Measurements from ENCODE around the gene CABYR. TPM values are rescaled to one million over a fixed set of nuclear protein-coding genes. Genes with fewer than 3 reads are reported as not detected.

CABYR gene
- total and polyA plus RNA-seq, 2 of the 13 experiments (the other 11 are each of a cell fraction or from before 2014, with no cell fraction given): 0.71 to 0.88 TPM

DNA sequence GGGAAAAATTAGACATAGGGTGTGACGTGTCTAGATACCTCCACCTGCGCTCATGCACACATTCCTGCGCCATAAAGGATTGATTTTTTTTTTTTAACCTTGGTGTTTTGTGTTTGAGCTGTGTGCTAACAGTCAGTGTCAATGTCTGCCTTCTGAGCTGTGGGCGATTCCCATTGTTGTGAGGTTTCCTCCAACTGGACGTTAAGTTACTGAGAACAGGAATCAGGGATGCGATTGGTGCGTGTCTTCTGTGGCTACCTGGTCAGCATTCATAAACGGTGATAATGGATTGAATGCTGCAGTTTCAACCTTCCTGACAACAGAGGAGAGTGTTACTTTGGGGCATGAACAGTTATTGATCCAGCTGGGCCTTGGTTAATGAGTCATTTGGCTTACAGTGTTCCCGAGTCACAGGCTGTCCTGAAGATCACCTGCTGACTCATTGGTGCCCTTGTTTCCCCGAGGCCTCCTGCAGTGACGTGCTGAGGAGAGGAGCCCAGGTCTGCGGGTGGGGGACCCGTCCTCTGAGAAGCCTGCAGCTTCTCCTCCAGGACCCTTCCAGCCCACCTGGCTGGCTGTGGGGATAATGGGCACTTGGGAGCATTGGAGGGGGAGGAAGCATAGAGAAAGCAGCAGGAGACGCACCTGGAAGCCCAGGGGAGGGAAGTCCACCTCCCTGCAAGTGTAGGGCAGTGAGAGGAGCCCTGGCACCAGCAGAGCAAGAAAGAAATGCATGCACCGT is 25.8 kb upstream of the CABYR start (continued):
- TF ChIP-seq NCOA2 (CRISPR knock-in tag; IDR thresholded peaks at IDR 0.05): peak; percentile 76
- TF ChIP-seq ZNF143 (CRISPR knock-in tag; IDR thresholded peaks at IDR 0.05): peak; percentile 30; the same call in 1 of the 2 replicates
- TF ChIP-seq, protein P1, sequence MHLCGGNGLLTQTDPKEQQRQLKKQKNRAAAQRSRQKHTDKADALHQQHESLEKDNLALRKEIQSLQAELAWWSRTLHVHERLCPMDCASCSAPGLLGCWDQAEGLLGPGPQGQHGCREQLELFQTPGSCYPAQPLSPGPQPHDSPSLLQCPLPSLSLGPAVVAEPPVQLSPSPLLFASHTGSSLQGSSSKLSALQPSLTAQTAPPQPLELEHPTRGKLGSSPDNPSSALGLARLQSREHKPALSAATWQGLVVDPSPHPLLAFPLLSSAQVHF (CRISPR knock-in tag; IDR thresholded peaks at IDR 0.05): no peak
- TF ChIP-seq, protein P2, sequence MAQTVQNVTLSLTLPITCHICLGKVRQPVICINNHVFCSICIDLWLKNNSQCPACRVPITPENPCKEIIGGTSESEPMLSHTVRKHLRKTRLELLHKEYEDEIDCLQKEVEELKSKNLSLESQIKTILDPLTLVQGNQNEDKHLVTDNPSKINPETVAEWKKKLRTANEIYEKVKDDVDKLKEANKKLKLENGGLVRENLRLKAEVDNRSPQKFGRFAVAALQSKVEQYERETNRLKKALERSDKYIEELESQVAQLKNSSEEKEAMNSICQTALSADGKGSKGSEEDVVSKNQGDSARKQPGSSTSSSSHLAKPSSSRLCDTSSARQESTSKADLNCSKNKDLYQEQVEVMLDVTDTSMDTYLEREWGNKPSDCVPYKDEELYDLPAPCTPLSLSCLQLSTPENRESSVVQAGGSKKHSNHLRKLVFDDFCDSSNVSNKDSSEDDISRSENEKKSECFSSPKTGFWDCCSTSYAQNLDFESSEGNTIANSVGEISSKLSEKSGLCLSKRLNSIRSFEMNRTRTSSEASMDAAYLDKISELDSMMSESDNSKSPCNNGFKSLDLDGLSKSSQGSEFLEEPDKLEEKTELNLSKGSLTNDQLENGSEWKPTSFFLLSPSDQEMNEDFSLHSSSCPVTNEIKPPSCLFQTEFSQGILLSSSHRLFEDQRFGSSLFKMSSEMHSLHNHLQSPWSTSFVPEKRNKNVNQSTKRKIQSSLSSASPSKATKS (CRISPR knock-in tag; IDR thresholded peaks at IDR 0.05): no peak
- TF ChIP-seq, protein P3, sequence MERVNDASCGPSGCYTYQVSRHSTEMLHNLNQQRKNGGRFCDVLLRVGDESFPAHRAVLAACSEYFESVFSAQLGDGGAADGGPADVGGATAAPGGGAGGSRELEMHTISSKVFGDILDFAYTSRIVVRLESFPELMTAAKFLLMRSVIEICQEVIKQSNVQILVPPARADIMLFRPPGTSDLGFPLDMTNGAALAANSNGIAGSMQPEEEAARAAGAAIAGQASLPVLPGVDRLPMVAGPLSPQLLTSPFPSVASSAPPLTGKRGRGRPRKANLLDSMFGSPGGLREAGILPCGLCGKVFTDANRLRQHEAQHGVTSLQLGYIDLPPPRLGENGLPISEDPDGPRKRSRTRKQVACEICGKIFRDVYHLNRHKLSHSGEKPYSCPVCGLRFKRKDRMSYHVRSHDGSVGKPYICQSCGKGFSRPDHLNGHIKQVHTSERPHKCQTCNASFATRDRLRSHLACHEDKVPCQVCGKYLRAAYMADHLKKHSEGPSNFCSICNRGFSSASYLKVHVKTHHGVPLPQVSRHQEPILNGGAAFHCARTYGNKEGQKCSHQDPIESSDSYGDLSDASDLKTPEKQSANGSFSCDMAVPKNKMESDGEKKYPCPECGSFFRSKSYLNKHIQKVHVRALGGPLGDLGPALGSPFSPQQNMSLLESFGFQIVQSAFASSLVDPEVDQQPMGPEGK (CRISPR knock-in tag; IDR thresholded peaks at IDR 0.05): peak; percentile 8
- no peak for TF ChIP-seq RFX3 (CRISPR knock-in tag; IDR thresholded peaks at IDR 0.05)
- peak; percentile 60; the same call in 1 of the 2 replicates for TF ChIP-seq ISL2 (CRISPR knock-in tag; IDR thresholded peaks at IDR 0.05)
- TF ChIP-seq ZNF660 (CRISPR knock-in tag; IDR thresholded peaks at IDR 0.05; ENCODE audit: borderline replicate concordance, low read depth): no peak
- no peak for TF ChIP-seq HNRNPH1 (optimal IDR thresholded peaks at IDR 0.05; ENCODE audit: low read depth, low read length)
- TF ChIP-seq, protein P4, sequence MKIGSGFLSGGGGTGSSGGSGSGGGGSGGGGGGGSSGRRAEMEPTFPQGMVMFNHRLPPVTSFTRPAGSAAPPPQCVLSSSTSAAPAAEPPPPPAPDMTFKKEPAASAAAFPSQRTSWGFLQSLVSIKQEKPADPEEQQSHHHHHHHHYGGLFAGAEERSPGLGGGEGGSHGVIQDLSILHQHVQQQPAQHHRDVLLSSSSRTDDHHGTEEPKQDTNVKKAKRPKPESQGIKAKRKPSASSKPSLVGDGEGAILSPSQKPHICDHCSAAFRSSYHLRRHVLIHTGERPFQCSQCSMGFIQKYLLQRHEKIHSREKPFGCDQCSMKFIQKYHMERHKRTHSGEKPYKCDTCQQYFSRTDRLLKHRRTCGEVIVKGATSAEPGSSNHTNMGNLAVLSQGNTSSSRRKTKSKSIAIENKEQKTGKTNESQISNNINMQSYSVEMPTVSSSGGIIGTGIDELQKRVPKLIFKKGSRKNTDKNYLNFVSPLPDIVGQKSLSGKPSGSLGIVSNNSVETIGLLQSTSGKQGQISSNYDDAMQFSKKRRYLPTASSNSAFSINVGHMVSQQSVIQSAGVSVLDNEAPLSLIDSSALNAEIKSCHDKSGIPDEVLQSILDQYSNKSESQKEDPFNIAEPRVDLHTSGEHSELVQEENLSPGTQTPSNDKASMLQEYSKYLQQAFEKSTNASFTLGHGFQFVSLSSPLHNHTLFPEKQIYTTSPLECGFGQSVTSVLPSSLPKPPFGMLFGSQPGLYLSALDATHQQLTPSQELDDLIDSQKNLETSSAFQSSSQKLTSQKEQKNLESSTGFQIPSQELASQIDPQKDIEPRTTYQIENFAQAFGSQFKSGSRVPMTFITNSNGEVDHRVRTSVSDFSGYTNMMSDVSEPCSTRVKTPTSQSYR (CRISPR knock-in tag; IDR thresholded peaks at IDR 0.05; ENCODE audit: borderline replicate concordance): no peak
- TF ChIP-seq, protein P5, sequence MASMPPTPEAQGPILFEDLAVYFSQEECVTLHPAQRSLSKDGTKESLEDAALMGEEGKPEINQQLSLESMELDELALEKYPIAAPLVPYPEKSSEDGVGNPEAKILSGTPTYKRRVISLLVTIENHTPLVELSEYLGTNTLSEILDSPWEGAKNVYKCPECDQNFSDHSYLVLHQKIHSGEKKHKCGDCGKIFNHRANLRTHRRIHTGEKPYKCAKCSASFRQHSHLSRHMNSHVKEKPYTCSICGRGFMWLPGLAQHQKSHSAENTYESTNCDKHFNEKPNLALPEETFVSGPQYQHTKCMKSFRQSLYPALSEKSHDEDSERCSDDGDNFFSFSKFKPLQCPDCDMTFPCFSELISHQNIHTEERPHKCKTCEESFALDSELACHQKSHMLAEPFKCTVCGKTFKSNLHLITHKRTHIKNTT (CRISPR knock-in tag; IDR thresholded peaks at IDR 0.05): no peak
- no peak for TF ChIP-seq CENPX (CRISPR knock-in tag; IDR thresholded peaks at IDR 0.05)
- TF ChIP-seq, protein P6, sequence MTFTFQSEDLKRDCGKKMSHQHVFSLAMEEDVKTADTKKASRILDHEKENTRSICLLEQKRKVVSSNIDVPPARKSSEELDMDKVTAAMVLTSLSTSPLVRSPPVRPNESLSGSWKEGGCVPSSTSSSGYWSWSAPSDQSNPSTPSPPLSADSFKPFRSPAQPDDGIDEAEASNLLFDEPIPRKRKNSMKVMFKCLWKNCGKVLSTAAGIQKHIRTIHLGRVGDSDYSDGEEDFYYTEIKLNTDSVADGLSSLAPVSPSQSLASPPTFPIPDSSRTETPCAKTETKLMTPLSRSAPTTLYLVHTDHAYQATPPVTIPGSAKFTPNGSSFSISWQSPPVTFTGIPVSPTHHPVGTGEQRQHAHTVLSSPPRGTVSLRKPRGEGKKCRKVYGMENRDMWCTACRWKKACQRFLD (CRISPR knock-in tag; IDR thresholded peaks at IDR 0.05; ENCODE audit: borderline replicate concordance): no peak
- TF ChIP-seq ZNF614 (CRISPR knock-in tag; IDR thresholded peaks at IDR 0.05; ENCODE audit: borderline replicate concordance): peak; percentile 87
- no peak for TF ChIP-seq TRIM24 (CRISPR knock-in tag; IDR thresholded peaks at IDR 0.05)
- TF ChIP-seq SPEN (CRISPR knock-in tag; IDR thresholded peaks at IDR 0.05; ENCODE audit: low read depth): 0 out of 2 replicates have a peak, but pooled peaks have one; percentile 50
- no peak for TF ChIP-seq ZNF30 (CRISPR knock-in tag; IDR thresholded peaks at IDR 0.05)
- TF ChIP-seq ZEB1 (IDR thresholded peaks at IDR 0.05; ENCODE audit: insufficient replicate concordance, low read depth): peak; percentile 56

Data from HepG2 (cell line).